ENCODE measurements around the gene LDLR.

The LDLR gene
- total RNA-seq: 66.9 to 283 (median 145) reads per million in 9 experiments

GRCh38 chr19:11089254-11090013, at the start of gene LDLR:
Gene LDLR (plus strand): TSS chr19:11089463. CDS start chr19:11089549, 86 bp downstream.
- H3K4me1 Mint-ChIP-seq (ENCODE audit: low read depth in 2 of 2): peaks cover 24 to 26% of the 10 kb centered on the region in 2 donors
- H3K27ac Mint-ChIP-seq: peak within 1 kb of the TSS; percentile 97 to 98
- peak within 1 kb of the TSS; percentile 94 to 95 for H3K4me3 Mint-ChIP-seq
- peak; percentile 68 to 74 (median 70) for DNase-seq
- H3K36me3 Mint-ChIP-seq (ENCODE audit: insufficient read depth): peaks cover 44% of the 10 kb centered on the region
- ATAC-seq (replicated peaks): peak; percentile 38
- no peaks in the 10 kb centered on the region for H3K27me3 Mint-ChIP-seq
- no peaks in the 10 kb centered on the region for H3K9me3 Mint-ChIP-seq

GRCh38 chr19:11041194-11041593, 48.1 kb upstream of the LDLR start:
- Mint-ChIP-seq H3K9me3 (no peaks in the 10 kb centered on the region), H3K27ac (no peak overlapping the region), H3K4me3 (no peak overlapping the region), H3K27me3 (no peaks in the 10 kb centered on the region), H3K4me1 (ENCODE audit: low read depth in 2 of 2) (no peaks in the 10 kb centered on the region), H3K36me3 (ENCODE audit: insufficient read depth) (peaks cover 26% of the 10 kb centered on the region)
- DNase-seq (no peak), ATAC-seq (replicated peaks) (no peak)

GRCh38 chr19:11041966-11042627, 47.2 kb upstream of the LDLR start:
- no peak for ATAC-seq (replicated peaks)
- Mint-ChIP-seq H3K27ac (peak overlapping the region in 1 of 2 donors; percentile 70), H3K36me3 (ENCODE audit: insufficient read depth) (peaks cover 20% of the 10 kb centered on the region)

GRCh38 chr19:11044431-11044830, 44.8 kb upstream of the LDLR start:
- DNase-seq (no peak), ATAC-seq (replicated peaks) (no peak)
- Mint-ChIP-seq H3K36me3 (ENCODE audit: insufficient read depth) (peaks cover 20% of the 10 kb centered on the region), H3K27me3 (no peaks in the 10 kb centered on the region), H3K4me3 (no peak overlapping the region), H3K27ac (peak overlapping the region in 1 of 2 donors; percentile 67), H3K9me3 (no peaks in the 10 kb centered on the region), H3K4me1 (ENCODE audit: low read depth in 2 of 2) (peaks cover 10 to 11% of the 10 kb centered on the region in 2 donors)

More at GRCh38 chr19:11041966-11042627, 47.2 kb upstream of the LDLR start:
- no peak for DNase-seq
- H3K4me1 Mint-ChIP-seq (ENCODE audit: low read depth in 2 of 2): no peaks in the 10 kb centered on the region
- no peak overlapping the region for H3K4me3 Mint-ChIP-seq
- H3K27me3 Mint-ChIP-seq: no peaks in the 10 kb centered on the region
- no peaks in the 10 kb centered on the region for H3K9me3 Mint-ChIP-seq

- H3K9me3 Mint-ChIP-seq: no peaks in the 10 kb centered on the region
- peaks cover 14 to 18% of the 10 kb centered on the region in 2 donors for H3K4me1 Mint-ChIP-seq (ENCODE audit: low read depth in 2 of 2)
- no peak for ATAC-seq (replicated peaks)
- no peak overlapping the region for H3K4me3 Mint-ChIP-seq
- peaks cover 20% of the 10 kb centered on the region for H3K36me3 Mint-ChIP-seq (ENCODE audit: insufficient read depth)
- peak overlapping the region; percentile 62 to 67 for H3K27ac Mint-ChIP-seq
- H3K27me3 Mint-ChIP-seq: no peaks in the 10 kb centered on the region
- DNase-seq: no peak
Observed at GRCh38 chr19:11045536-11045935, 43.7 kb upstream of the LDLR start.

- no peak for DNase-seq
- Mint-ChIP-seq H3K4me3 (no peak overlapping the region), H3K27me3 (no peaks in the 10 kb centered on the region), H3K9me3 (no peaks in the 10 kb centered on the region), H3K36me3 (ENCODE audit: insufficient read depth) (peaks cover 12% of the 10 kb centered on the region), H3K27ac (peak overlapping the region in 1 of 2 donors; percentile 67), H3K4me1 (ENCODE audit: low read depth in 2 of 2) (peaks cover 14 to 20% of the 10 kb centered on the region in 2 donors)
- ATAC-seq (replicated peaks): no peak
Observed at GRCh38 chr19:11046605-11047354, 42.5 kb upstream of the LDLR start.

GRCh38 chr19:11047866-11048265, 41.4 kb upstream of the LDLR start:
- H3K27ac Mint-ChIP-seq: peak overlapping the region; percentile 28 to 93
- ATAC-seq (replicated peaks) (no peak), DNase-seq (no peak)
- H3K4me1 Mint-ChIP-seq (ENCODE audit: low read depth in 2 of 2): peaks cover 14 to 24% of the 10 kb centered on the region in 2 donors
- peaks cover 12% of the 10 kb centered on the region for H3K36me3 Mint-ChIP-seq (ENCODE audit: insufficient read depth)
- H3K27me3 Mint-ChIP-seq: no peaks in the 10 kb centered on the region
- no peak overlapping the region for H3K4me3 Mint-ChIP-seq
- no peaks in the 10 kb centered on the region for H3K9me3 Mint-ChIP-seq

- Mint-ChIP-seq H3K4me3 (peak overlapping the region; percentile 78 to 80), H3K4me1 (ENCODE audit: low read depth in 2 of 2) (peaks cover 14 to 25% of the 10 kb centered on the region in 2 donors), H3K27ac (peak overlapping the region; percentile 78 to 93), H3K27me3 (no peaks in the 10 kb centered on the region), H3K9me3 (no peaks in the 10 kb centered on the region), H3K36me3 (ENCODE audit: insufficient read depth) (peaks cover 16% of the 10 kb centered on the region)
- DNase-seq: no peak
- no peak for ATAC-seq (replicated peaks)
Observed at GRCh38 chr19:11050323-11051114, 38.7 kb upstream of the LDLR start.

GRCh38 chr19:11053817-11054195, 35.5 kb upstream of the LDLR start:
- Mint-ChIP-seq H3K4me3 (no peak overlapping the region), H3K9me3 (no peaks in the 10 kb centered on the region), H3K27ac (peak overlapping the region in 1 of 2 donors; percentile 93), H3K36me3 (ENCODE audit: insufficient read depth) (peaks cover 26% of the 10 kb centered on the region), H3K4me1 (ENCODE audit: low read depth in 2 of 2) (peaks cover 10 to 19% of the 10 kb centered on the region in 2 donors), H3K27me3 (no peaks in the 10 kb centered on the region)
- ATAC-seq (replicated peaks) (no peak), DNase-seq (no peak)

GRCh38 chr19:11054200-11054599, 35.1 kb upstream of the LDLR start:
- peaks cover 6 to 15% of the 10 kb centered on the region in 2 donors for H3K4me1 Mint-ChIP-seq (ENCODE audit: low read depth in 2 of 2)
- no peaks in the 10 kb centered on the region for H3K27me3 Mint-ChIP-seq
- H3K9me3 Mint-ChIP-seq: no peaks in the 10 kb centered on the region
- peak overlapping the region in 1 of 2 donors; percentile 53 for H3K27ac Mint-ChIP-seq
- DNase-seq: no peak
- ATAC-seq (replicated peaks): no peak
- H3K36me3 Mint-ChIP-seq (ENCODE audit: insufficient read depth): peaks cover 26% of the 10 kb centered on the region
- no peak overlapping the region for H3K4me3 Mint-ChIP-seq

- peak overlapping the region in 1 of 2 donors; percentile 53 for H3K27ac Mint-ChIP-seq
- no peak overlapping the region for H3K4me3 Mint-ChIP-seq
- DNase-seq: no peak
- no peak for ATAC-seq (replicated peaks)
- peaks cover 2 to 12% of the 10 kb centered on the region in 2 donors for H3K4me1 Mint-ChIP-seq (ENCODE audit: low read depth in 2 of 2)
- H3K27me3 Mint-ChIP-seq: no peaks in the 10 kb centered on the region
- peaks cover 26% of the 10 kb centered on the region for H3K36me3 Mint-ChIP-seq (ENCODE audit: insufficient read depth)
- H3K9me3 Mint-ChIP-seq: no peaks in the 10 kb centered on the region
Observed at GRCh38 chr19:11054628-11055027, 34.6 kb upstream of the LDLR start.

GRCh38 chr19:11058246-11059030, 30.8 kb upstream of the LDLR start:
- ATAC-seq (replicated peaks) (no peak), DNase-seq (no peak)
- H3K4me3 Mint-ChIP-seq: no peak overlapping the region
- H3K36me3 Mint-ChIP-seq (ENCODE audit: insufficient read depth): peaks cover 26% of the 10 kb centered on the region
- no peaks in the 10 kb centered on the region for H3K9me3 Mint-ChIP-seq
- H3K27ac Mint-ChIP-seq: no peak overlapping the region
- H3K27me3 Mint-ChIP-seq: no peaks in the 10 kb centered on the region
- no peaks in the 10 kb centered on the region for H3K4me1 Mint-ChIP-seq (ENCODE audit: low read depth in 2 of 2)
